ENCODE data around the gene CPLX1.
A peak's percentile ranks its signal among the peaks of the same experiment; 100 is the strongest.
"Not testable (repeated sequence)": the region's sequence is repeated elsewhere in the genome, so short reads cannot be mapped to it uniquely, and the experiment has no call there.

The CPLX1 gene

DNA sequence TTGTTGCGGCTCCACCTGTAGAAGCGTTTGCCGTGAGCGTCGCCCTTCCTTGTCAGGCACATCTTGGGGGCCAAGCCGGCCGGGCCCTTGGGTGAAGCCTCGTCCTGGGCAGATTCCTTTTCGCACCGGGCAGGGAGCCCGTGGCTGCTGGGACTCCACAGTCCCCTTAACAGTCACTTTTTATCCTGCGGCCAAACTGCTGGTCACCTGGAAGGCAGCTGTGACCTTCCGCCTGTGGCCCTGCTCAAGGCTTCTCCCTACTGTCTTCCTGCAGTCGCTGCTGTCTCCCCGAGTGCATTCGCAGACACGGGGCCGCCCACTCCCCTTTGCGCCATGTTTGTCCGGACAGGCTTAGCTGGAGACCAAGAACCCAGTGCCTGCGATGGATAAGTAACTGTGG lies 65.3 kb downstream of the CPLX1 start:
- DNase-seq (ENCODE audit: low spot score), result no peak

DNA sequence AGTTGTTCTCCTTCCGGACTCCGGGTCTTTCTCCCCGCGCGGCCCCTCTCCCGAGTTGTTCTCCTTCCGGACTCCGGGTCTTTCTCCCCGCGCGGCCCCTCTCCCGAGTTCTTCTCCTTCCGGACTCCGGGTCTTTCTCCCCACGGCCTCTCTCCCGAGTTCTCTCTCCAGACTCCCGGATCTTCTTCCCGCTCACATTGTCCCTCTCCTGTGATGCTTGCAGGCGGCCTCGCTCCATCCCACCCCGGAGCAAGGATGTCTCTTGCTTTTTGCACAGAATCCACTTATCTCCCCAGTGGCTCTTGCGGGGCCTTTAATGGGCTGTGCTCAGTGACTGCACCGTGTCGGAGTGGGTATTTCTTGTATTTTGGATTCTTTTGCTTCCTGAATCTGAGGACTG lies 66.1 kb downstream of the CPLX1 start:
- DNase-seq (ENCODE audit: low spot score), result not testable (repeated sequence)

DNA sequence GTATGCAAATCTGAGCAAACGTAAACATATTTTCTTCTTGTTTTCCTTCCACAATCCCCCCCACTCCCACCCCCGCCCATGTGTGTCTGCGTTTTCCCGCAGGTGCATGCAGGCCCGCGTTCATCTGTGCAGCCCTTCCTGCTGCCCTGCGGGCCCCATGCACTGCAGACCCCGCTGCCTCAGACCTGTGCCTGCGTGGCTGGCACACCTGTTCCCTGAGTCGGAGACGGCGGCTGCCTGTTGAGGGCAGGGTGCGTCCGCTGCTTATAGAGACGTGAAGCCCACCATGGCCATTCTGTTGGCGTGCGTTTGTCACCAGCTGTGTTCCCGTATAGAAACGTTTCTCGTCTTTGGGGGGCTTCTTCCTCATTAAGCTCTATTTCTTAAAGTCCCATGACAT lies 68.8 kb downstream of the CPLX1 start:
- no peak for DNase-seq (ENCODE audit: low spot score)

DNA sequence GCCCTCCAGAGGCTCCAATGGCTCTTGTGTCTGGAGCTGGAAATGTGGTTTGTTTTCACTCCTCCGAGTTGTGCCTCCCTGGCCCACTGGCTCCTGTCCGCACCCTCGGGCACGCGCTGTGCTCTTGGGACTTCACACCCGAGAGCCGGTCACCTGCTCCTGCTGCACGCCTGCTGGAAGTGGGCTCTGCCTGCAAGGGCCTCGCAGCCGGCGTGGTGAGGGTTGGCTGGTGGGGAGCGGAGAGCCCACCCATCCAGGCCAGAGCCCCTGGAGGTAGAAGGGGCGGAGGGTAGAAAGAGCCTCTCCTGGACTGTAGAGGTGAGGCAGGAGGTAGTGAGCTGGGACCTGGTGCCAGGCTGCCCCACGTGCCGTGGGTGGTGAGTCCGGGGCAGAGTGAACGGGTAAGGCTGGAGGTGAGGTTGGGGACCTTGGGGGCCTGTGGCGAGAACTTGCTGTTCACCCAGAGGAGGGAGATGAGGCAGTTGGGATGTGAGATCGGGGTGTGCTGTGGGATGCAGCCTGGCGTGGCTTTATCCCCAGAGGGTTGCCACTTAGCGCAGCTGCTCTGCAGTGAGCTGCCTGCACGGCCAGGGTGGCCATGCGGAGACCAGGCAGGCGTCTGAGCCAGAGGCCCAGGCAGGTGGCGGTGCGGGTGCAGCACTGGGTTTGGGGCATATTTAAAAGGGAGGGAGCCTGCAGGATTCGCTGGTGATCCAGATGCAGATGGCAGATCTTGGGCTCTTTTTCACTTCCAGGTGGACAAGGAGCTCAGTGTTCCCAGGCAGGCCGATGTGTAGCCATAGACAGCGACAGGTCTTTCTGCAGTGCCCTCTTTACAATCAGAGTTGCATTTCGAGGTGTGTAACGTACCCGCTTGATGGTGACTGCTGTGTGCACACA lies 71.5 kb downstream of the CPLX1 start:
- DNase-seq (ENCODE audit: low spot score), result no peak

GRCh38 chr4:753186-753585 lies 72.7 kb downstream of the CPLX1 start:
- DNase-seq (ENCODE audit: low spot score), result not testable (repeated sequence)

GRCh38 chr4:752196-752861 lies 73.6 kb downstream of the CPLX1 start:
- DNase-seq (ENCODE audit: low spot score), result no peak

- DNase-seq (ENCODE audit: low spot score), result no peak
Measured at GRCh38 chr4:751676-752075, 74.3 kb downstream of the CPLX1 start.

DNA sequence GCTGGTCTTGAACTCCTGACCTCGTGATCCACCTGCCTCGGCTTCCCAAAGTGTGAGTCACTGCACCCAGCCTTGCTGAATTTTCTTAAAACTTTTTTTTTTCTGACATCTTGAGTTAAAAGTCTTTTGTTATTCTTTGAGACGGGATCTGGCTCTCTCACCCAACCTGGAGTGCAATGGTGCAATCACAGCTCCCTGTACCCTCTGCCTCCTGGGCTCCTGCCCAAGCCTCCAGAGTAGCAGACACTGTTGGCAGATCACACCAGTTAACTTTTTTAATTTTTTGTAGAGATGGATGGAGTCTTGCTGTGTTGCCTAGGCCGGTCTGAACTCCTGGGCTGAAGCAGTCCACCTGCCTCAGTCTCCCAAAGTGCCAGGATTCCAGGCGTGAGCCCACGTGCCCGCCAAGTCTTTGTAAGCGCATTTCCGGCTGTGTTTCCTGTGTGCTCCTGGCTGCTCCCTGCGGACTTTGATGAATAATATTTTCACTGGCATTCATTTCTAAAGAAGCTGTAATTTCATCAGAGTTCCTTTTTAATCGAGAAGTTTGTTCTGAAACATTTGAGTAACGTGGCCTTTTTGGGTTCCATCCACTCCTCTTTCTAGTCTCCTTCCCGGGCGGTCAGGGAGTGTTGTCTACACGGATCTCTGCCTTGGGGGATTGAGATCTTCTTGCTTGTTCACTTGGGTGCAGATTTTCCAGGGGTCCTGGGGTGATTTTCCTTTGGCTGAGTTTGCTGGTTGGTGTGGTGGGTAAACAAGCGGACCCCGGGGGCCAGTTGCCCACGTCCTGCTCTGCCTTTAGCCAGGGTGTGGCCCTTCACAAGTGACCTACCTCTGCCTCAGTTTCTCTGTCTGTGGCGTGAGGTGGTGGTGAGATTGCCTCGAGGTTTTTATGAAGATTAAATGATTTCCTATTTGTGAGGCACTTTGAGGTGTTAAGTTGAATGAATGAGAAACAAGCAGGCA lies 75.9 kb downstream of the CPLX1 start:
- DNase-seq (ENCODE audit: low spot score), result no peak

- DNase-seq (ENCODE audit: low spot score), result no peak
Measured at GRCh38 chr4:748461-748860, 77.5 kb downstream of the CPLX1 start.

DNA sequence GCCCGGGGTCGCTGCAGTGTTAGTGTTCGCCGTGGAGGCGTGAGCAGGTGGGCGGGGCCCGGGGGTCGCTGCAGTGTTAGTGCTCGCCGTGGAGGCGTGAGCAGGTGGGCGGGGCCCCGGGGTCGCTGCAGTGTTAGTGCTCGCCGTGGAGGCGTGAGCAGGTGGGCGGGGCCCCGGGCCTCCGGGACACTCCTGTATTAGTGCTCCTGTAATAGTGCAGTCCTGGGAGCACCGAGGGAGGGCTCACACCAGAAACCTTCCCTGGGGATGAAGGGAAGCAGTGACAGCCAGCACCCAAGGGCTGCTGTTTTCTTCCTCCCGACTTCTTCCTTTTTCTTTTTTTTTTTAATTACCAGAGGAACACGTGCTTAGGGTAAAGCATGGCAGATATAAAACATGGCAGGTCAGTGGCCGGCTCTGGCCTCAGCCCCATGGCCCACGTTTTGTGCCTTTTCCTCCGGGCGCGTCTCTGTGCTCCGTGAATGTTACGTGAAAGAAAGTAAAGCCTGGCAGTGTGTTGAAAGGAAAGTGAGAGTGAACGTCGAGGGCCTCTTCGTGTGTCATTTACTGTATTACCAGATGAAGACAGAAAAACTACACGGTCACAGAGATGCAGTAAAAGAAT lies 78.3 kb downstream of the CPLX1 start:
- no peak for DNase-seq (ENCODE audit: low spot score)

DNA sequence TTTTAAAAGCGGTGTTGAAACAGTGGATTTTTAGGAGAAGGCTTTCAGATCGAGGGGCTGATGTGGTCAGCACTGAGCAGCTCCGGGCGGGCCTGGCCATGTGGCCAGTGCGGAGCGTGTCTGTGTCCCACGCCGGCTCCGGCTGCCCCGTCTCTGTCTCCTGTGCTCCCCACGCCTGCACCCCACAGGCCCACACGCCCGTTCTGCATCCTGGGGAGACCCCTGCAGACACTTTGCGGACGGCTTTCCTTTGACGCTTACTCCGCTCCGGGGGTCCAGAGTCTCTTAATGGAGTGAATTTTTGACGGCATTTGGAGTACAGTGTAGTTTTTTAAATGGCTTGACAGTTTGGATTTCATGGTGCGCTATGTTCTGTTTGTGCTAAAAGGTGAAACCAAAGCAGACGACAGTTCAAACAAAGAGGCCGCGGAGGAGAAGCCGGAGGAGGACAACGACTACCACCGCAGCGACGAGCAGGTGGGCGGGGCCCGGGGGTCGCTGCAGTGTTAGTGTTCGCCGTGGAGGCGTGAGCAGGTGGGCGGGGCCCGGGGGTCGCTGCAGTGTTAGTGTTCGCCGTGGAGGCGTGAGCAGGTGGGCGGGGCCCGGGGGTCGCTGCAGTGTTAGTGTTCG lies 81.6 kb downstream of the CPLX1 start:
- DNase-seq (ENCODE audit: low spot score), result no peak

- no peak for DNase-seq (ENCODE audit: low spot score)
Measured at GRCh38 chr4:743463-744211, 82.3 kb downstream of the CPLX1 start.

DNA sequence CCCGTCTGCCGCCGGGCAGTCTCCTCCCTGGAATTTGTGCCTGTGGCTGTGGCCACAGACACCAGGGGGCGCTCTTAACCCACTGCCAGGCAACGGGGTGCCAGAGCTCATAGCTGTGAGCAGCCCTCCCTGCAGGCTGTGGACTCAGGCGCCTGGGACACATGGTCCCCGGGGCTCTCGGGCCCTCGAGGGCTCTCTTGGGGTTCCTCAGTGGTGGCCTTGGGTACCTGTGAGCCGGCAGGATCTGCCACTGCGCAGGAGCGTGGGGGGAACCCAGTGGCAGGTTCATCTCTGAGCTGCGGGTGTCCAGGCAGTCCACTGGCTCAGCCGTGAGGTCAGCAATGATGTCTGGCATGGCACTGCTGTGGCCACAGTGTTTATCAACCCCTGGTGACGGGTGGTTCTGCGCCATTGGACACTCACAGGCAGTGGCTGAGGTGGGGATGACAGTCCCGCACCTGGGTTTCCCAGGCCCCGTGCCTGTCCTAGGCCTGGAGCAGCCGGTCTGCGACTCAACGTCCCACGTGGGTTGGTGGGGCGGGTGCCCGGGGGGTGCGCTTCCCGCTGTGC lies 83.1 kb downstream of the CPLX1 start:
- DNase-seq (ENCODE audit: low spot score), result peak; percentile 43

GRCh38 chr4:742096-742741 lies 83.7 kb downstream of the CPLX1 start:
- no peak for DNase-seq (ENCODE audit: low spot score)

DNA sequence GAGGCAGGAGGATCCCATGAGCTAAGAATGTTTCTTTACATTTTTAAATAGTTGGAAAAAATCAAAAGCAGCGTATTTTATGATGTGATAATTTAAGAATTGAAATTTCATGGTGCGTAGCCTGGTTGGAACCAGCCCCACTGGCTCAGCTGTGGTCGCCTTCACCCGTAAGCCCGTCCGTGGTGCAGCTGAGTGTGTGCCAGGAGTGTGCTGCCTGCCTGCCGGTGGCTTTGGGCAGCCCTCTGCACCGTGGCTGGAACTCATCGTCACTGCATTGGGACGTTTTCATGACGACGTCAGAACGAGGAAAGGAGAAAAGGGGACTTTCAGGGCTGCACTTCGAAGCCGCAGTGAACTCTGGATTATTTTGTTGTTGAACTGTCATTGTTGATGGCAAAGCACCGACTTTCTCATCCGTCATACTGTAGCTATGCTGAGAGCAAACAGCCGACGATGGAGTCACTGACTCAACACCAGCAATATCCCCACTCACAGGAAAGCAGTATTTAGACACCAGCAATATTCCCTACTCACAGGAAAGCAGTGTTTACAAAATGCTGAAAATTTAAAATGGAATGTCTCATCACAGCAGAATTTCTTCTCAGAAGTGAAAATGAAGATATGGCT lies 85.2 kb downstream of the CPLX1 start:
- DNase-seq (ENCODE audit: low spot score), result no peak

GRCh38 chr4:740011-740410 lies 85.9 kb downstream of the CPLX1 start:
- DNase-seq (ENCODE audit: low spot score), result no peak

GRCh38 chr4:739569-739968 lies 86.4 kb downstream of the CPLX1 start:
- DNase-seq (ENCODE audit: low spot score), result no peak

DNA sequence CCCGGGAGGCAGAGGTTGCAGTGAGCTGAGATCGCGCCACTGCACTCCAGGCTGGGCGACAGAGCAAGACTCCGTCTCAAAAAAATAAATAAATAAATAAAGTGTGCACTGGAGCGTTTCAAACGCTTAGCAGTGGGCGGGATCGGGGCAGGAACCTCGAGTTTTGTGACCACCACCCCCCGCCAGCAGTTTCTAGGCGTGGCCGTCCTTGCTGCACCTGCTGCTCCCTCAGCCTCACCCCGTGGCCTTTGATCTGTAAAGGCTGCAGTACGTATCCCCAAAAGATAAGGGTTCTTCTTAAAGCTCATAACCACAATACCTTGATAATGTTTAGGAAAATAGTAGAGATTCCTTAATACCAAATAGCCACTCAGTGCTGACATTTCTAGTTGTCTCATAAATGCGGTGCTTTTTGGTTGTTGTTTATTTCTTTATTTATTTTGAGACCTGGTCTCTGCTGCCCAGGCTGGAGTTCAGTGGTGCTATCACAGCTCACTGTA lies 87.1 kb downstream of the CPLX1 start:
- DNase-seq (ENCODE audit: low spot score), result no peak

- not testable (repeated sequence) for DNase-seq (ENCODE audit: low spot score)
Measured at GRCh38 chr4:736561-736960, 89.4 kb downstream of the CPLX1 start.
